CD4-positive, alpha-beta T cell treated with Interleukin-4 for 1 hour (primary cell): ENCODE measurements around the gene TIPRL.

Experiments
- DNase-seq, 2 donors: peaks; one replicate each; pipeline ENCODE4 v3.0.0-alpha.2; 2020 to 2022

The TIPRL gene

GRCh38 chr1:168217664-168218063 is 38.9 kb downstream of the TIPRL start:
- DNase-seq: no peak

DNA sequence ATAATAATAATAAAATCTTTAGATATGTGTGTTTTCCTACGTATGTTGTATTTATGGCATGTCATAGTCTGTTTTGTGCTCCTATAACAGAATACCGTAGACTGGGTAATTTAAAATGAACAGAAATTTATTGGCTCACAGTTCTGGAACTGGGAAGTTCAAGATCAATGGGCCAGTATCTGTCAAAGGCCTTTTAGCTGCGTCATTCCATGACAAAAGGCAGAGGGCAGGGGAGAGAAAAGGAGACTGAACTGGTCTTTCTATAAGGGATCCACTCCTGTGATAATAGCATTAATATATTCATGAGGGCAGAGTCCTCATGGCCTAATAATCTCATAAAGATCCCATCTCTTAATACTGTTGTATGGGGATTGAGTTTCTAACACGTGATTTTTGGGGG is 39.9 kb downstream of the TIPRL start:
- DNase-seq: no peak

DNA sequence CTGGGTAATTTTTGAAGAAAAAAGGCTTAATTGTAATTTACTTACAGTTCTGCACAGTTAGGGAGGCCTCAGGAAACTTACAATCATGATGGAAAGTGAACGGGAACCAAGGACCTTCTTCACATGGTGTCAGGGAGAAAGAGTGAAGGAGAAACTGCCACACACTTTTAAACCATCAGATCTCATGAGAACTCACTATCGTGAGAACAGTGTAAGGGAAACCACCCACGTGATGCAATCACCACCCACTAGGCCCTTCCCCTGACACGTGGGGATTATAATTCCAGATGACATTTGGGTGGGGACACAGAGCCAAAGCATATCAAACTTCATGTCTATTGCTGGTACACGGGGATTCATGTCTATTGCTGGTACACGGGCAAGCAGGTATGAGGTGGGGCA is 41.7 kb downstream of the TIPRL start:
- DNase-seq: no peak

GRCh38 chr1:168221275-168221674 is 42.5 kb downstream of the TIPRL start:
- DNase-seq: no peak

DNA sequence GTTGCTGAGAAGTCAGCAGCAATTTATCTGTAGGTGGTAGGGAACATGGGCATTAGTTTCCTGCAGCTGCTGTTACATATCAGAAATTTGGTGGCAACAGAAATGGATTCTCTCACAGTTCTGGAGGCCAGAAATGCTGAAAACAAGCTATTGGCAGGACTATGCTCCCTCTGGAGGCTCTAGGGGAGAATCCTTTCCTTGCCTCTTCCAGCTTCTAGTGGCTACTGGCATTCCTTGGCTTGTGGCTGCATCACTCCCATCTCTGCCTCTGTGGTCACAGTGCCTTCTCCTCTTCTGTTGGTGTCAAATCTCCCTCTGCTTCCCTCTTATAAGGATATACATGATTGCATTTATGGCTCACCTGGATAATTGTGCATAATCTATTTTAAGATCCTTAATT is 44.5 kb downstream of the TIPRL start:
- no peak for DNase-seq

DNA sequence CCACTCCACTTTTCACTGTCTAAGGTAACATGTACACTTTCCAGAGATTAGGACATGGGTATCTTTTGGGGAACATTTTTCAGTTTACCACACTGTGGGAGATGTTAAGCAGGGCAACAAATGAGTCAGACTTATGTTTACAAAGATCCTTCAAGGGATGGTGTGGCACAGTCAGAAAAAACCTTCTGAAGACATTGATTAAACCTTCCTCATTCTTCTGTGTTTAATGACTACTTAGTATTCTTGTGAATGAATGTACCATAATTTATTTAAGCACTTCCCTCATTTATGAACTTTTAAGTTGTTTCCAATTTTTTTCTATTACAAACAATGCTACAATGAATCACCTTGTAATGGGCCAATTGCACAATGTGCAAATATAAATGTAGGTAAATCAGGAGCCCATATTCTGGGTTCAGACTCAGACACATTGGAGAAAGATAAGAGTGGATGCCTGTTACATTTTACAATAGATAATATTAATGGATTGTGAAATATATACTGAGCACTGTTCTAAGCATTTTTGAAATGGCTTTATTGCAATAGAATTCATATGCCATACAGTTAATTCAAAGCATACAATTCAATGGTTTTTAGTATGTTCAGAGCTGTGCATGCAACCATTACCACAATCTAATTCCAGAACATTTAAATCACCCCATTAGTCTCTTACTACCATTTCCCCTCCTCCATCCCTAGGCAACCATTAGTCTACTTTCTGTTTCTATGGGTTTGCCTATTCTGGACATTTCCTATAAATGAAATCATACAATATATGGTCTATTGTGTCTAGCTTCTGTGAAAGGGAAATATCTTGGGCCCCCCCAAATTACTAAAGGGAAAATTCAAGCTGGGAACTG is 45.1 kb downstream of the TIPRL start:
- no peak for DNase-seq

DNA sequence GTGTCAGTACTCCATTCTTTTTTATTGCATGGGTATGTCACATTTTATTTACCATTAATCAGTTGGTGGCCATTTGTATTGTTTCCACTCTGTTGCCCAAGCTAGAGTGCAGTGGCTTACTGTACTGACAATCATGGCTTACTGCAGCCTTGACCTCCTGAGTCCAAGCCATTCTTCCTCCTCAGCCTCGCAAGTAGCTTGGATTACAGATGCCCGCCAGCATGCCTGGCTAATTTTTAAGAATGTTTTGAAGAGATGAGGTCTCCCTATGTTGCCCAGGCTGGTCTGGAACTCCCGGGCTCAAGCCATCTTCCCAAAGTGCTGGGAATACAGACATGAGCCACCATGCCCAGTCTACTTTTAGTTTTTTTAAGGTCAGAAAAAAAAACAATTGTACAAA is 46.2 kb downstream of the TIPRL start:
- DNase-seq: no peak

DNA sequence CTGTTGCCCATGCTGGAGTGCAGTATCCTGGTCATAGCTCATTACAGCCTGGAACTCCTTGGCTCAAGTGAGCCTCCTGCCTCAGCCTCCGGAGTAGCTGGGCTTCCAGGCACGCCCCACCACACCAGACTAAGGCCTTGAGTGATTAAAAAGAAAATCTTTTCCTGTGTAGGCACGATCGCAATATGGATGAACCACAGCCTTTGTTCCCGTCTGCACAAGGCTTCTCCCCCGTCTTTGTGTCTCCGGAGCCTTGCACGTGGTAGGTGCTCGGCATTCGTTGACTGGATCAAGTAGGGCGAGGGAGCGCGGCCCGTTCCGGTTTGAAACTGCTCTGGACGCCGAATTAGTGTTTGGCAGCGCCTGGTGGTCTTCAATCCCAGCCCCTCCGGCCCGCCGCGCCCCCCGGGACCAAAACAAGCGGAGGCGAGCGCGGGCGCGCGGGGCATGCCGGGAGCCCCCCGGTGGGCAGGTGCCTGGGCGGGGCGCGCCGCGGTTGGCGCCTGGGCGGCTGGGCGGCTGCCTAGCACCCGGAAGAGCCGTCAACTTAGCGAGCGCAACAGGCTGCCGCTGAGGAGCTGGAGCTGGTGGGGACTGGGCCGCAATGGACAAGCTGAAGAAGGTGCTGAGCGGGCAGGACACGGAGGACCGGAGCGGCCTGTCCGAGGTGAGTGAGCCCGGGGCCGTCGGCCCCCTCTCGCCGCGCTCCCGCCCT is 46.9 kb downstream of the TIPRL start, which contains the start of gene SFT2D2:
Gene SFT2D2, plus strand, starts transcription at position 529 of the 715 bp plus-strand sequence. Its CDS starts 76 bp downstream, at position 605.
- DNase-seq: peak; percentile 71 to 77

DNA sequence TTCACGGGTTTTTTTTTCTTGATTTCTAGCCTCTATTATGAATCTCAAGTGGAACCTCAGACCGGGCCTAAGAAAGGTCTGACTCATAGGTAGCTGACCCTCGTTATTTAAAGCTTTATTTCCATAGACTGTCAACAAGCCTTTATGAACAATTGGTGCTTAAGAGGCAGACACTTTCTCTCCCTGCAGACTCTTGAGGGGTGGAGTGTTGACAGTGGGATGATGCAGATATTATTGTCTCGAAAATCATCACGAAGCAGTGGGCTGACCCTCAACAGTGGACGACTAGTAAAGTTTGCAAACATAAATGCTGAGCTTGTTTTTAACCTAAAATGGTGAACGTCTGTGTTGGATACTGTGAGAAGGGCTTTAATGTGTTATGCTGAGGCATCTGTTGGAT is 48.9 kb downstream of the TIPRL start:
- DNase-seq: no peak

DNA sequence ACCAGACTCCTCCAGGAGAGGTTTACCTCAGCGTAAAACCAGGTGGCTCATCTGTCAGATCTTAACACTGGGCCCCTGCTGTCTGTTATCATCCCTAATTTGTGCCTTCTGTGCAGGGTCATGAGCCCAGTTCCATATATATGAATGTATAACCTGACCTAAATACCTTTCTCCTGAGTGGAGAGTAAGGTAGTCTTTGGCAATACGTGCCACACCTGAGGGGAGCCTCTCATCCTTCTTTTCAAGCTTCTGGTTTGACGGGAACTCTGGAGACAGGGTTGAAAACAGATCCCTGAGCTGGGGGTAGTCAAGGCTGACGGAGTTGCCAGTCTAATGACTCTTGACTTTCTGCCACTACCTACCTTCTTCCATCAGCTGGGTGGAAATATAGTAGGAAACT is 51.1 kb downstream of the TIPRL start:
- no peak for DNase-seq

- DNase-seq: no peak
Measured at GRCh38 chr1:168230709-168231108, 51.9 kb downstream of the TIPRL start.

DNA sequence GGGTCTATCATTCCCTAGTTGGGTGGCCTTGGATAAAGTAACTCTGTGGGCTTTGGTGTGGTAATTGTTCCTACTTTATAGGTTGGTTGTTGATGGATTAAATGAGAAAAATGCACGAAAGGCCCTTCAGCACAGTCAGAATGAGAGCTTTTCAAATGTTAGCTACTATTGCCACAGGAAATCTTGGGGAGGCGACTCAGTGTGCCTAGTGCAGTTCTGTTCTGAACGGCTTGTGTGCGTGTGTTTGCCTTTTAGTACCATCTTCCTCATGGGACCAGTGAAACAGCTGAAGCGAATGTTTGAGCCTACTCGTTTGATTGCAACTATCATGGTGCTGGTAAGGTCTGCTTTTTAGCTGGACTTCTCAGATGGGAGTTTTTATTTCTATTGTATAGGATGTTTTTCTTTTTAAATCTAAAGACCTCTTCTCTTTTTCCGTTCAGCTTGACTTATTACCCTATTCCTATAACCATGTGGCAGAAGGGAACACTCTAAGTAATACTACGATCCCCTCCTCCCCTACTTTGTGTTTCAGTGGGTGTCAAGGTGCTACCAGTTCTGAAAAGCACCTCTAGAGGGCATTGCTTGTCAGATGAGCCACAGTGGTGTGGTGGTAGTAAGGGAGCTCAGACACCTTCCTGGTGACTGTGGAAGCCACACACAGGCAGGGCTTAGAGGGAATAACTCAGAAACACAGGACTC is 56.2 kb downstream of the TIPRL start:
- peak; percentile 40 to 65 for DNase-seq

DNA sequence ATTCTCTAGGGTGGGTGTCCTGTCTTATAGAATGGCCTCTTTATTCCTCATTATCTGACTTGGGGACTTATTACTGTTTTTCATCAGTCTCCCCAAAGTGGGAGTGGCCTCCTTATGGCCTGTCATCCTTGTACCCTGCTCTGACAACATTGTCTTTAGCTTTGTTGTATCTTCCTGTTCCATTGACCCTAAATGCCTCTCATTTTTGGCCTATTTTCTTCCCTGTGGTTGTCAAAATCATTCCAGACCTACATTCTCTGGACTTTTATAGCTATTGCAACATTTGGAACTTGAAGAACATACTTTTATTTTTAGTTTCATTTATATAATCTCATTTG is 56.8 kb downstream of the TIPRL start:
- no peak for DNase-seq

DNA sequence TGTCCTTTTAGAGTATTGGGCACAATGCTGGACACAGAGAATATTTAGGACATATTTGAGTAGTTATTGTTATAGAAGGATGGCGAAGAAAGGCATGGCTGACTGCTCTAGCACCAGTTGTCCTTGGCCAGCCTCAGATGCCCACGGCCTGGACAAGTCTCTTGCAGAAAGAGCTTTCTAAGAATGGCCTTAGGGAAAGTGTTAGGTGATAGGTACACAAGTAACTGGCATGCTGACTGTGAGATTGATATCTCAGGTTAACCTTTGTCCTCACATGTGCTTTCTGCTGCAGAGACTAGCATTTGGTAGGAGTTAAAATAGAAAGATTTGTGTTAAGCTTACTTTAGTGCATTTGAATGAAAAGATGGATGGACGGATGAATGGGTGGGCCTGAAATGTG is 57.2 kb downstream of the TIPRL start:
- DNase-seq: no peak

- no peak for DNase-seq
Measured at GRCh38 chr1:168236836-168237611, 58.3 kb downstream of the TIPRL start.

- no peak for DNase-seq
Measured at GRCh38 chr1:168243198-168243597, 64.4 kb downstream of the TIPRL start.

- DNase-seq: no peak
Measured at GRCh38 chr1:168243636-168244212, 65.0 kb downstream of the TIPRL start.

DNA sequence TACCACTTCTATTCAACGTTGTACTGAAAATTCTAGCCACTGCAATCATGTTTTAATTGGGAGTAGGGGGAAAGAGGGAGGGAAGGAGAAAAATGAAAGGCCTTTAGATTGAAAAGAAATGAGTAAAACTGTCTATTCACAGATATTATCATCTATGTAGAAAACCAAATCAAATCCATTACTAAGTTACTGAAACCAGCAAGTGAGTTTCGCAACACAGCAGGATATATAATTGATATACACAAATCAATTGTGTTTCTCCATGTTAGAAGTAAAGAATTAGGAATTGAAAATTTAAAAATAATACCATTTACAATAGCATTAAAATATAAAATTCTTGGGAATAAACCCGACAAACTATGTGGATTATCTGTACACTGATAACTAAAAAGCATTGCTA is 66.3 kb downstream of the TIPRL start:
- no peak for DNase-seq

GRCh38 chr1:168246506-168246905 is 67.7 kb downstream of the TIPRL start:
- no peak for DNase-seq
